Endodermal cell (in vitro differentiated cells): ENCODE measurements around the gene SLC12A8. TPM values are rescaled to one million over a fixed set of nuclear protein-coding genes. Genes with fewer than 3 reads are reported as not detected.

Experiments used
- DNase-seq: peaks from one replicate; pipeline ENCODE4 v3.0.0-alpha.2; 2017
- H3K27ac ChIP-seq: 2 replicates; pipeline ENCODE4 v1.5.1; 2013; ENCODE audit warnings: mild to moderate bottlenecking, low read depth, low read length, moderate library complexity
- H3K27me3 ChIP-seq: 2 replicates; pipeline ENCODE4 v1.6.1; 2013; ENCODE audit warnings: mild to moderate bottlenecking, low read length, moderate library complexity; ENCODE audit not compliant: insufficient read depth, control insufficient read depth, poor library complexity, severe bottlenecking
- H3K36me3 ChIP-seq: 2 replicates; pipeline ENCODE4 v1.7.0; 2013; ENCODE audit warnings: mild to moderate bottlenecking, low read length, moderate library complexity; ENCODE audit not compliant: control insufficient read depth, insufficient read depth
- H3K4me1 ChIP-seq: one replicate; pipeline ENCODE4 v1.7.0; 2013; ENCODE audit warnings: low read length; ENCODE audit not compliant: control insufficient read depth, insufficient read depth
- H3K4me3 ChIP-seq: 2 replicates; pipeline ENCODE4 v1.5.1; 2013; ENCODE audit warnings: mild to moderate bottlenecking, low read length, moderate library complexity
- H3K9ac ChIP-seq: 2 replicates; pipeline ENCODE4 v1.6.1; 2013; ENCODE audit warnings: mild to moderate bottlenecking, low read length, moderate library complexity; ENCODE audit not compliant: poor library complexity, severe bottlenecking; ENCODE audit errors: extremely low read depth
- H3K9me3 ChIP-seq: 2 replicates; pipeline ENCODE4 v1.6.1; 2013; ENCODE audit warnings: mild to moderate bottlenecking, low read length, moderate library complexity; ENCODE audit not compliant: control insufficient read depth
- H3K27ac Mint-ChIP-seq: 2 replicates; pipeline ENCODE4 v1.8.0; 2020; ENCODE audit warnings: mixed read lengths
- H3K27me3 Mint-ChIP-seq: 2 replicates; pipeline ENCODE4 v1.8.0; 2021; ENCODE audit warnings: mild to moderate bottlenecking, mixed read lengths; ENCODE audit not compliant: insufficient read depth
- H3K36me3 Mint-ChIP-seq: 2 replicates; pipeline ENCODE4 v1.8.0; 2020; ENCODE audit warnings: low read depth, mixed read lengths
- H3K4me1 Mint-ChIP-seq: 2 replicates; pipeline ENCODE4 v1.8.0; 2020; ENCODE audit warnings: mixed read lengths
- H3K4me3 Mint-ChIP-seq: 2 replicates; pipeline ENCODE4 v1.8.0; 2020; ENCODE audit warnings: mild to moderate bottlenecking, moderate library complexity, mixed read lengths
- H3K9me3 Mint-ChIP-seq: 2 replicates; pipeline ENCODE4 v1.8.0; 2020; ENCODE audit warnings: mild to moderate bottlenecking, mixed read lengths
- WGBS, 2 experiments: methylation state at CpG; one replicate each; pipeline versions ENCODE4 v1.1.5 to v1.1.7; 2013; ENCODE audit warnings: missing lambda C conversion rate in 2 of 2, mixed read lengths in 1 of 2; ENCODE audit not compliant: insufficient coverage in 1 of 2, insufficient read length in 1 of 2; 5-methylcytosine and 5-hydroxymethylcytosine counted together
- total RNA-seq, 2 donors: library from RNA; stranded (reverse); fragmentation: NEBNext Ultra II Directional in 1 of 2; extraction: Animal tissue kit (Norgen Biotek cat#: 25700) in 1 of 2; gene quantifications; 2 replicates in 1 of 2; 3 replicates in 1 of 2; pipeline ENCODE4 v1.2.1, GENCODE V29; 2021
- TF ChIP-seq, protein P1 (sequence below): fragments of 200-600 bp; sonication (generic); conservative IDR thresholded peaks from 2 replicates; pipeline ENCODE4 v1.5.0; 2021; ENCODE audit warnings: antibody characterized with exemption, mild to moderate bottlenecking

Gene SLC12A8
- total RNA-seq, 2 donors from 2014 or later: 17.3 to 18.6 TPM

DNA sequence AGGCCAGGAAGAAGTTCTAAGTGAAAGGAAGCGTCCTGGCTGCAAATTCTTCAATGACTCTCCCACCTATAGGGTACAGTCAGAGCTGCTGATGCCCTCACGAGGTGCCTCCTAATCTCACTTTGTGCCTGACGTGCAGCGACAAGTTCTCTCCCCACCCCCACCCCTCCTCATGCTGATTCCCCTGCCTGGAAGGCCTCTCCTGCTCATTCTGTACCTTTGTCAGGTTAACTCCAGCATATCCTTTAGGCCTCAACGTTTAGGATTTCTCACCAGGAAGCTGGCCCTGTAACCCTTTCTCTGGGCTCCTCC, 25.0 kb downstream of the SLC12A8 start:
- Histone ChIP-seq H3K4me1 (no peaks in the 10 kb centered on the region), H3K4me3 (no peak overlapping the region), H3K36me3 (peaks cover 13% of the 10 kb centered on the region), H3K9me3 (peaks cover 7% of the 10 kb centered on the region), H3K27me3 (no peaks in the 10 kb centered on the region), H3K27ac (no peak overlapping the region), H3K9ac (no peak overlapping the region)
- TF ChIP-seq, protein P1, sequence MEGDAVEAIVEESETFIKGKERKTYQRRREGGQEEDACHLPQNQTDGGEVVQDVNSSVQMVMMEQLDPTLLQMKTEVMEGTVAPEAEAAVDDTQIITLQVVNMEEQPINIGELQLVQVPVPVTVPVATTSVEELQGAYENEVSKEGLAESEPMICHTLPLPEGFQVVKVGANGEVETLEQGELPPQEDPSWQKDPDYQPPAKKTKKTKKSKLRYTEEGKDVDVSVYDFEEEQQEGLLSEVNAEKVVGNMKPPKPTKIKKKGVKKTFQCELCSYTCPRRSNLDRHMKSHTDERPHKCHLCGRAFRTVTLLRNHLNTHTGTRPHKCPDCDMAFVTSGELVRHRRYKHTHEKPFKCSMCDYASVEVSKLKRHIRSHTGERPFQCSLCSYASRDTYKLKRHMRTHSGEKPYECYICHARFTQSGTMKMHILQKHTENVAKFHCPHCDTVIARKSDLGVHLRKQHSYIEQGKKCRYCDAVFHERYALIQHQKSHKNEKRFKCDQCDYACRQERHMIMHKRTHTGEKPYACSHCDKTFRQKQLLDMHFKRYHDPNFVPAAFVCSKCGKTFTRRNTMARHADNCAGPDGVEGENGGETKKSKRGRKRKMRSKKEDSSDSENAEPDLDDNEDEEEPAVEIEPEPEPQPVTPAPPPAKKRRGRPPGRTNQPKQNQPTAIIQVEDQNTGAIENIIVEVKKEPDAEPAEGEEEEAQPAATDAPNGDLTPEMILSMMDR: no peak
- peak; percentile 60 for DNase-seq
- no peaks in the 10 kb centered on the region for H3K9me3 Mint-ChIP-seq
- H3K4me3 Mint-ChIP-seq: no peak overlapping the region
- no peaks in the 10 kb centered on the region for H3K27me3 Mint-ChIP-seq
- peaks cover 20% of the 10 kb centered on the region for H3K4me1 Mint-ChIP-seq
- WGBS, 2 experiments: 58 to 73% methylated on average over 4 to 5 of the region's 5 CpGs
- H3K27ac Mint-ChIP-seq: no peak overlapping the region
- peaks cover 35% of the 10 kb centered on the region for H3K36me3 Mint-ChIP-seq

DNA sequence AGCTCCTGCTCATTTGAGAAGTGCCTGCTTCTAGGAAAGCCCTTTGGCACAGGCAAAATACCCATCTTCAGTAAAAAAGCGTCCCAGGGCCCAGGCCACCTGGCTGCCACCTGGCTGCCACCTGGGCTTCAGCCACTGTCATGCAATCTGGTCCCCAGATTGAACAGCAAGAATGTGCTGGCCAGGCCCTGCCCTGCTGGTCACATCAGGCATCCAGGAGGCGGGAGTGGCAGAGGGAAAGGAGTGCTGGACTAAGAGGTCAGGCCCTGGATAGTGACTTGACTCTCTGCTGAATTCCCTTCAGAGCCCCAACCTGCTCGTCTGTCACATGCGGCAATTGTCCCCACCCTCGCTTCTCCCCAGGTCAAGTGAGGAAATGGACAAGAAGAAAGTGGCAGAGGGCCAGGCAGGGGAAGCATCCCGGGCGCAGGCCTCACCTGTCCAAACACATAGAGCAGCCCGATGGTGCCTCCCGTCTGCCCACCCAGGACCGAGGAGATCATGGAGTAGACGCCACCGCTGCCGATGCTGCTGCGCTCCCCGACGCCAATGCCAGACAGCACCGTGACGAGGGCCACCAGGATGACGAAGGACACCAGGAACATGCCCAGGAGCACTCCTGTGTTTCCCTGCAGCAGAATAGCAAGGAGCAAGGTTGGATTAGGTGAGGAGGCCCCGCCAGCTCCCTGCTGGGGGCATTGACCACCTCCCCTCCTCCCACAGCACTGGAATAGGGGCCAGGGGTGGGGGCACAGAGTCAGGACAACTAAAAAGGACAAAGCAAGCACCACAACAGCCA, 25.5 kb downstream of the SLC12A8 start:
- no peaks in the 10 kb centered on the region for H3K27me3 Mint-ChIP-seq
- no peak overlapping the region for H3K27ac ChIP-seq
- peak overlapping the region; percentile 40 for H3K27ac Mint-ChIP-seq
- H3K9ac ChIP-seq: no peak overlapping the region
- H3K36me3 ChIP-seq: peaks cover 13% of the 10 kb centered on the region
- no peaks in the 10 kb centered on the region for H3K9me3 Mint-ChIP-seq
- no peaks in the 10 kb centered on the region for H3K27me3 ChIP-seq
- no peak overlapping the region for H3K4me3 ChIP-seq
- no peak overlapping the region for H3K4me3 Mint-ChIP-seq
- peaks cover 15% of the 10 kb centered on the region for H3K4me1 Mint-ChIP-seq
- no peaks in the 10 kb centered on the region for H3K4me1 ChIP-seq
- TF ChIP-seq, protein P1: peak; percentile 35
- peaks cover 7% of the 10 kb centered on the region for H3K9me3 ChIP-seq
- peak; percentile 72 for DNase-seq
- 92 to 95% methylated on average over 14 to 20 of the region's 20 CpGs for WGBS, 2 experiments
- peaks cover 35% of the 10 kb centered on the region for H3K36me3 Mint-ChIP-seq

DNA sequence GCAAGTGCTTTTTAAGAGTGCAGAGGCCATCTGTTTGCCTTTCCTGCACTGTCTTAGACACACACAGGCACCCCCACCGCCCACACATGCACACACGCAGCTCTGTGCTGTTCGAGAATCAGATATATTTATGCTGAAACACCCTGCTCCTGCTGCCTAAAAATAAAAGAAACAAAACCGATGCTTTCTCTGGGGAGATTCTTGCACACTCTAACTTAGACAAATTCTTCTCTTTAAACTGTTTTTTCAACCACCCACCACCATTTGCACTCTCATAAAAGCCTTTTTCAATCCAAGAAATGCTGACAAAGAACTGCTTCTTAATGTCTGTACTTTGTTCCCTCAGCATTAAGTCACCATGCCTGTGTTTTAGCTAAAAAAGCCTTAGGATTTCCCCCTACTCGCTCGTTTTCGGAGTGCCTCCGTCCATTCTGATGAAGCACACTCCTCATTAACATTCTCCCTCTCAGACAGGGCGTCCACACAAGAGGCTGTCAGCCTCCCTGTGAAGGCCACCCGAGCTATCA, 26.2 kb downstream of the SLC12A8 start:
- peaks cover 7% of the 10 kb centered on the region for H3K9me3 ChIP-seq
- peak; percentile 20 for DNase-seq
- H3K4me1 ChIP-seq: no peaks in the 10 kb centered on the region
- peaks cover 35% of the 10 kb centered on the region for H3K36me3 Mint-ChIP-seq
- peaks cover 13% of the 10 kb centered on the region for H3K36me3 ChIP-seq
- 68 to 82% methylated on average over 10 of the region's 10 CpGs for WGBS, 2 experiments
- H3K27me3 Mint-ChIP-seq: no peaks in the 10 kb centered on the region
- TF ChIP-seq, protein P1: no peak
- peaks cover 11% of the 10 kb centered on the region for H3K4me1 Mint-ChIP-seq
- no peak overlapping the region for H3K27ac ChIP-seq
- no peaks in the 10 kb centered on the region for H3K9me3 Mint-ChIP-seq
- H3K27me3 ChIP-seq: no peaks in the 10 kb centered on the region
- no peak overlapping the region for H3K27ac Mint-ChIP-seq
- H3K4me3 ChIP-seq: no peak overlapping the region
- H3K4me3 Mint-ChIP-seq: no peak overlapping the region
- H3K9ac ChIP-seq: no peak overlapping the region
